GM12878 (cell line): ENCODE data around the gene NBPF3. TPM values are rescaled to one million over a fixed set of nuclear protein-coding genes. Genes with fewer than 3 reads are reported as not detected.

ENCODE experiments used
- ATAC-seq: fragments of 200-7000 bp; cut with Tn5 transposase; 3 replicates; pipeline ENCODE4 v1.9.1; 2020; ENCODE audit warnings: mild to moderate bottlenecking, moderate library complexity
- BruUV-seq: library from RNA; stranded (reverse); fragments of 400-500 nt; replicated peaks from 2 replicates; lab custom pipeline; 2021; lab: Mats Ljungman, UMichigan
- CTCF ChIA-PET: fragments of 300-600 bp; sonication (Branson Sonifier 250); formaldehyde crosslinking; extraction: SDS; loops from one replicate; lab custom pipeline; 2021; ENCODE audit warnings: inconsistent platforms; lab: Yijun Ruan, JAX
- POLR2A ChIA-PET: fragments of 350-600 bp; formaldehyde crosslinking; extraction: SDS; loops from one replicate; lab custom pipeline; 2021; ENCODE audit warnings: inconsistent platforms; lab: Charles Lee
- RAD21 ChIA-PET: fragments of 300-600 bp; sonication (Branson Sonifier 250); formaldehyde crosslinking; loops from one replicate; lab custom pipeline; 2023; ENCODE audit warnings: antibody characterized with exemption; ENCODE audit not compliant: unreplicated experiment; lab: Charles Lee
- SMC1A ChIA-PET: fragments of 300-600 bp; sonication (Branson Sonifier 250); formaldehyde crosslinking; loops from one replicate; lab custom pipeline; 2023; ENCODE audit not compliant: unreplicated experiment, uncharacterized antibody; lab: Charles Lee
- DNase-seq: peaks from one replicate; pipeline ENCODE4 v3.0.0-alpha.2; 2011; ENCODE audit warnings: low read depth, low spot score
- FAIRE-seq: peaks from 3 replicates; lab custom pipeline; 2011; peaks lifted over from hg19 to GRCh38; lab: Jason Lieb, UNC
- H2AFZ ChIP-seq: 2 replicates; pipeline ENCODE4 v1.6.0; 2011; ENCODE audit warnings: low read depth, low read length, control low read depth; ENCODE audit not compliant: control insufficient read depth
- H3K27ac ChIP-seq: 2 replicates; pipeline ENCODE4 v1.5.1; 2011; ENCODE audit warnings: control low read depth; ENCODE audit not compliant: control insufficient read depth, insufficient read depth
- H3K27me3 ChIP-seq, 2 experiments: replicated peaks in 1 of 2; 2 replicates each; pipeline versions ENCODE4 v1.6.0 to v1.6.1; 2011; ENCODE audit warnings: low read length in 1 of 2; ENCODE audit not compliant: control insufficient read depth in 2 of 2, insufficient read depth in 2 of 2
- H3K36me3 ChIP-seq, 2 experiments: 2 replicates each; pipeline ENCODE4 v1.5.1; 2011; ENCODE audit warnings: low read length in 1 of 2; ENCODE audit not compliant: control insufficient read depth in 2 of 2, insufficient read depth in 2 of 2
- H3K4me1 ChIP-seq: 2 replicates; pipeline ENCODE4 v1.6.1; 2011; ENCODE audit warnings: mild to moderate bottlenecking, low read length, moderate library complexity, mixed read lengths; ENCODE audit not compliant: control insufficient read depth, insufficient read depth
- H3K4me2 ChIP-seq: 2 replicates; pipeline ENCODE4 v1.6.0; 2011; ENCODE audit warnings: control low read depth; ENCODE audit not compliant: control insufficient read depth, insufficient read depth
- H3K4me3 ChIP-seq: fragments of 200-600 bp; sonication (generic); 2 replicates; pipeline ENCODE4 v1.5.1; 2016
- H3K79me2 ChIP-seq: 2 replicates; pipeline ENCODE4 v1.6.0; 2011; ENCODE audit warnings: low read length; ENCODE audit not compliant: control insufficient read depth, insufficient read depth
- H3K9ac ChIP-seq: 2 replicates; pipeline ENCODE4 v1.8.0; 2011; ENCODE audit warnings: low read length, control low read depth, mixed read lengths; ENCODE audit not compliant: control insufficient read depth, insufficient read depth
- H3K9me3 ChIP-seq: replicated peaks from 3 replicates; pipeline ENCODE4 v1.5.1; 2011; ENCODE audit warnings: mild to moderate bottlenecking, low read length; ENCODE audit not compliant: control insufficient read depth, insufficient read depth
- H4K20me1 ChIP-seq: 2 replicates; pipeline ENCODE4 v1.6.0; 2011; ENCODE audit not compliant: control insufficient read depth, insufficient read depth
- BRCA1 ChIP-seq: IDR thresholded peaks from 2 replicates; pipeline ENCODE4 v1.6.1; 2011; ENCODE audit warnings: low read depth, low read length, improper control_type of control experiment
- CHD2 ChIP-seq: IDR thresholded peaks from 2 replicates; pipeline ENCODE4 v1.6.1; 2011; ENCODE audit warnings: low read depth, low read length, improper control_type of control experiment, borderline replicate concordance
- CREB1 ChIP-seq: IDR thresholded peaks from 2 replicates; pipeline ENCODE4 v1.6.1; 2012; ENCODE audit warnings: low read depth, mild to moderate bottlenecking, inconsistent platforms
- CREM ChIP-seq: IDR thresholded peaks from 2 replicates; pipeline ENCODE4 v1.6.1; 2014; ENCODE audit warnings: antibody characterized with exemption, low read depth
- FOXM1 ChIP-seq: IDR thresholded peaks from 2 replicates; pipeline ENCODE4 v1.6.1; 2012; ENCODE audit warnings: low read depth, mild to moderate bottlenecking, inconsistent platforms, low read length, moderate library complexity
- KDM1A ChIP-seq: fragments of 200-600 bp; sonication (generic); IDR thresholded peaks from 2 replicates; pipeline ENCODE4 v1.6.1; 2016; ENCODE audit warnings: borderline replicate concordance
- POLR2AphosphoS2 ChIP-seq: IDR thresholded peaks from 2 replicates; pipeline ENCODE4 v1.6.1; 2011; ENCODE audit warnings: low read depth, mild to moderate bottlenecking, low read length, improper control_type of control experiment, moderate library complexity
- RAD51 ChIP-seq: fragments of 450-650 bp; IDR thresholded peaks from 2 replicates; pipeline ENCODE4 v1.6.1; 2016; ENCODE audit warnings: moderate library complexity, mild to moderate bottlenecking, inconsistent platforms
- SIN3A ChIP-seq: IDR thresholded peaks from 2 replicates; pipeline ENCODE4 v1.6.1; 2012; ENCODE audit warnings: low read depth, low read length, improper control_type of control experiment
- SP1 ChIP-seq: IDR thresholded peaks from one replicate; pipeline ENCODE4 v1.6.1; 2011; ENCODE audit warnings: low read depth, low read length
- TCF7 ChIP-seq: IDR thresholded peaks from 2 replicates; pipeline ENCODE4 v1.6.1; 2014; ENCODE audit warnings: antibody characterized with exemption, borderline replicate concordance
- WGBS: methylation state at CpG from one replicate; pipeline ENCODE4 v1.1.6; 2016; ENCODE audit warnings: low lambda C conversion rate; ENCODE audit not compliant: insufficient replicate concordance, insufficient coverage; ENCODE audit errors: missing lambda C conversion rate; 5-methylcytosine and 5-hydroxymethylcytosine counted together
- in situ Hi-C: fragments of 300-500 bp; cut with MboI; formaldehyde crosslinking; loops from 9 replicates; pipeline ENCODE4 v1.14.3; 2018; ENCODE audit warnings: mixed read lengths
- intact Hi-C: fragments of 100-400 bp; cut with micrococcal nuclease; formaldehyde crosslinking; loops from one replicate; pipeline ENCODE4 v1.14.2; 2022; ENCODE audit not compliant: unreplicated experiment
- polyA plus RNA-seq, 11 experiments: library from polyadenylated mRNA; depleted of rRNA in 4 of 11; unstranded in 6 of 11; stranded (reverse) in 5 of 11; fragments of >200 nt; fragmentation: Nextera tagmentation in 4 of 11; fragmentation: Illumina TruSeq in 1 of 11; extraction: Ambion mirVana in 4 of 11; extraction: Trizol in 1 of 11; gene quantifications; 1 replicate in 1 of 11; 2 replicates in 10 of 11; pipeline versions ENCODE4 v1.2.1 to v1.2.3, GENCODE V29; 2011 to 2016; ENCODE audit warnings: inconsistent platforms in 2 of 11, missing spikeins in 2 of 11, low read depth in 1 of 11
- total RNA-seq, 4 experiments: library from RNA; depleted of rRNA in 3 of 4; stranded (reverse); fragments of >200 nt in 3 of 4; fragmentation: Illumina TruSeq in 1 of 4; extraction: Trizol in 1 of 4; gene quantifications; 2 replicates each; pipeline versions ENCODE4 v1.2.1 to v1.2.3, GENCODE V29; 2013 to 2021
- TF ChIP-seq, protein P1 (sequence below): fragments of 450-650 bp; formaldehyde crosslinking; IDR thresholded peaks from 2 replicates; pipeline ENCODE4 v1.4.0; 2022; ENCODE audit warnings: mild to moderate bottlenecking, moderate library complexity

Gene NBPF3
- total and polyA plus RNA-seq, 10 of the 15 experiments (the other 5 are each of a cell fraction or from before 2014, with no cell fraction given): 0.56 to 4.4 (median 2.7) TPM

DNA sequence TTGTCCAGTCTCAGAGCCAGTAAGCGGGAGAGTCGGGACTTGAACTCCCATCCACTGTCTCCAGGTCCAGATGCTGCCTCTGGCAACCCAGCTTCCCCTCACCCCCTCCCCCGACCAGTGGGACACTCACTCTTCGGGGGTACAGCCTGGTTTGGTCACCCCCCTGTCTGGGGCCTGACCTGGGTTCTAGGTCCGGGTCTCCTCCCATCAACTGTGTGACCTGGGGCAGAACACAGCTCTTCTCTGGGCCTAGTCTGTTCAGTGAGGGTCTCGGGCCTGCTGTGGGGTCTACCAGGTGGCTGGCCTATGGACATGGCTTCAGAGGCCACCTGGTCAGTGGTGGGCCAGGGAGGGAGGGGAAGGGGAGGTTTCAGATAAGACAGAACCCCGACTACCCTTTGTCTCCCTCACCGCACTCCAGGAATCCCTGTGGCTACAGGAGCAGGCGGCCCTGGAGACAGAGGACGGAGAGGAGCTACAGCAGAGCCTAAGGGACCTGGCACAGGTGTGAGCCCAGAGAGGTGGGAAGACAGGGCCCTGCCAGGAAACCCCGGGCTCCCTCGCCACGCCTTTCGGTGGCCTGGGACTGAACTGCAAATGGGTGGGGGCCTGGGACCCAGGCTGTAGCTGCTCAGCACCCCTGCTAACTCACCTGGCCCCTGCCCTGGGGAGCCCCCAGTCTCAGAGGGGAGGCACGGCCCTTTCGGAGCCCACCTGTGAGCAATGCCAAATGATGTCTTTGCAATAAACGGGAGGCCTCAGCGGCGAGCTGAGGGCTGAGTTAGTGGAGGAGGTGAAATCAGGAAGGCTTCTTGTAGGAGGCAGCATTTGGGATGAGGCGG lies 4.1 kb upstream of the NBPF3 start:
- intact Hi-C loops: no loop called here
- ChIA-PET SMC1A (no interaction called here), POLR2A (no interaction called here), RAD21 (no interaction called here), CTCF (no interaction called here)
- no peak for ATAC-seq
- DNase-seq: no peak
- FAIRE-seq: no peak
- H3K27ac ChIP-seq: no peak overlapping the region
- no TSS peak for BruUV-seq
- H3K79me2 ChIP-seq: no peaks in the 10 kb centered on the region
- no peaks in the 10 kb centered on the region for H3K27me3 ChIP-seq
- 46% methylated on average over 16 of the region's 20 CpGs for WGBS
- H2AFZ ChIP-seq: no peak overlapping the region
- no peak overlapping the region for H3K4me2 ChIP-seq
- no peaks in the 10 kb centered on the region for H4K20me1 ChIP-seq
- no peaks in the 10 kb centered on the region for H3K9me3 ChIP-seq
- no peaks in the 10 kb centered on the region for H3K4me1 ChIP-seq
- no peak overlapping the region for H3K4me3 ChIP-seq
- H3K9ac ChIP-seq: no peak overlapping the region
- TF ChIP-seq SIN3A (no peak), CREB1 (no peak), KDM1A (no peak), CREM (no peak), POLR2AphosphoS2 (no peak), TCF7 (no peak), FOXM1 (no peak), BRCA1 (no peak), RAD51 (no peak), SP1 (no peak), CHD2 (no peak)
- TF ChIP-seq, protein P1, sequence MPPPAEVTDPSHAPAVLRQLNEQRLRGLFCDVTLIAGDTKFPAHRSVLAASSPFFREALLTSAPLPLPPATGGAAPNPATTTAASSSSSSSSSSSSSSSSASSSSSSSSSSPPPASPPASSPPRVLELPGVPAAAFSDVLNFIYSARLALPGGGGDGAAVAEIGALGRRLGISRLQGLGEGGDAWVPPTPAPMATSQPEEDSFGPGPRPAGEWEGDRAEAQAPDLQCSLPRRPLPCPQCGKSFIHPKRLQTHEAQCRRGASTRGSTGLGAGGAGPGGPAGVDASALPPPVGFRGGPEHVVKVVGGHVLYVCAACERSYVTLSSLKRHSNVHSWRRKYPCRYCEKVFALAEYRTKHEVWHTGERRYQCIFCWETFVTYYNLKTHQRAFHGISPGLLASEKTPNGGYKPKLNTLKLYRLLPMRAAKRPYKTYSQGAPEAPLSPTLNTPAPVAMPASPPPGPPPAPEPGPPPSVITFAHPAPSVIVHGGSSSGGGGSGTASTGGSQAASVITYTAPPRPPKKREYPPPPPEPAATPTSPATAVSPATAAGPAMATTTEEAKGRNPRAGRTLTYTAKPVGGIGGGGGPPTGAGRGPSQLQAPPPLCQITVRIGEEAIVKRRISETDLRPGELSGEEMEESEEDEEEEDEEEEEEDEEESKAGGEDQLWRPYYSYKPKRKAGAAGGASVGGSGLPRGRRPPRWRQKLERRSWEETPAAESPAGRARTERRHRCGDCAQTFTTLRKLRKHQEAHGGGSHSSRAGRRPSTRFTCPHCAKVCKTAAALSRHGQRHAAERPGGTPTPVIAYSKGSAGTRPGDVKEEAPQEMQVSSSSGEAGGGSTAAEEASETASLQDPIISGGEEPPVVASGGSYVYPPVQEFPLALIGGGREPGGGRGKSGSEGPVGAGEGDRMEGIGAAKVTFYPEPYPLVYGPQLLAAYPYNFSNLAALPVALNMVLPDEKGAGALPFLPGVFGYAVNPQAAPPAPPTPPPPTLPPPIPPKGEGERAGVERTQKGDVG (CRISPR knock-in tag): no peak
- in situ Hi-C loops: no loop called here
- no peaks in the 10 kb centered on the region for H3K36me3 ChIP-seq
